Activated CD8-positive, alpha-beta memory T cell treated with anti-CD3 and anti-CD28 coated beads, Interleukin-2, amount 50 U/mL, for 1 hour (primary cell): Measurements from ENCODE around the gene KNOP1.

ENCODE experiments used
- DNase-seq: peaks from one replicate; pipeline ENCODE4 v3.0.0-alpha.2; 2020; ENCODE audit errors: extremely low read depth

Gene KNOP1

DNA sequence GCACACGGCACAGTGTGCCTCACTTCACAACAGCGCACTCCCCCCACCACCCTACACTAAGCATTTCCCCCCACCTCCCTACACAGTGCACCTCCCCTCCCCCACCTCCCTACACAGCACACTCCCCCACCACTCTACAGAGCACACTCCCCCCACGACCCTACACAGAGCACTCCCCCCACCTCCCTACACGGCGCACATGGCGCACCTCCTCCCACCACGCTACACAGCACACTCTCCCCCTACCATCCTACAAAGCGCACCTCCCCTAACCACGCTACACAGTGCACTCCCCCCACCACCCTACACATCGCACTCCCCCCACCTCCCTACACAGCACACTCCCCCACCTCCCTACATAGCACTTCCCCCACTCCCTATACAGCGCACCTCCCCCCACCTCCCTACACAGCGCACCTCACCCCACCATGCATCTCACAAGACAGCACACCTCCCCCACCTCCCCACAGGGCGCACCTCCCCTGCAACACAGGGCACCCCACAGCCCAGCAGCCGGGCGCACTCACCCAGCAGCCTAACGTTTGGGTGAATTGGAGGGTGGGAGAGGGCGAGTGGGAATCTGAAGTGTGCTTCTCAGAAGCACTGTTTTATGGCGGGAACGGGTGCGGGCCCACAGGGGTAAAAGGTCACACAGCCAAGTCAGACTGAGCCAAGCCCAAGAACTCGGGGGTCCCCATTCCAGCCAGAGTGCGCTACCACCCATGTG is 10.3 kb downstream of the KNOP1 start:
- no peak for DNase-seq

DNA sequence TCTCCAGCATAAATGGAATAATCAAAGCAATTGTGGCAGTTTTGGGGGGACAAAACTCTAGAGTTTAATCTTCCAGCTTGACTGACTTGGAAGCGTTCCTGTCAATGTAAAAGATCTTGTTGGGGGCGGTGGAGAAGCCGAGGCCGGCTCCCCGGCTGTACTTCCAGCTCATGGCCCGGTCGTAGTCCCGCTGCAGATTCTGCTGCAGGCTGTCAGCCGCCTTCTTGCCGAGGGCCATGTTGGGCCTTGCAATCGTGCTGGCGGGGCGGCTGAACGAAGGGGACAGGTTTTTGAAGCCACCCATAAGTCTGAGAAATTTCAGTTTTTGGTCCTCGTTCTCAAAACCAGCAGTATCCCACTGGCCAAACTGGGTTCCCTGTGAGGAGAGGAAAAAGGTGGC is 11.2 kb downstream of the KNOP1 start:
- DNase-seq, result no peak

DNA sequence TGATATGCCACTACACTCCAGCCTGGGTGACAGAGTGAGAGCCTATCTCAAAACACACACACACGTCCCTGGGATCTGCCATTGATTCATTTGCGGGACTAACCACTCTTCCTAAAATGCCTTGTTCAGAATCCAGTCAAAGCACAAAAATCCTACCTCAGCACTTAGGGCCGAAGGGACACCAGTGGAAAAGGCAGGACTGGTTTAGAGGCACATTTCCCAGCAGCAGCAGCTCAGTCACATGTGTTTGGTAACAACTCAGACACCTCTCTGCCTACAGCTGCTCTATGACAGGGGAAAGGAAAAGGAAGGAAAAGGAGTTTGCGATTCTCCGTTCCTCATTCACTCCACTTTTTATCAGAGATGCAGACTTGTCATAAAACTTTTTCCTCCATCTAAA is 12.2 kb downstream of the KNOP1 start:
- DNase-seq, result no peak

DNA sequence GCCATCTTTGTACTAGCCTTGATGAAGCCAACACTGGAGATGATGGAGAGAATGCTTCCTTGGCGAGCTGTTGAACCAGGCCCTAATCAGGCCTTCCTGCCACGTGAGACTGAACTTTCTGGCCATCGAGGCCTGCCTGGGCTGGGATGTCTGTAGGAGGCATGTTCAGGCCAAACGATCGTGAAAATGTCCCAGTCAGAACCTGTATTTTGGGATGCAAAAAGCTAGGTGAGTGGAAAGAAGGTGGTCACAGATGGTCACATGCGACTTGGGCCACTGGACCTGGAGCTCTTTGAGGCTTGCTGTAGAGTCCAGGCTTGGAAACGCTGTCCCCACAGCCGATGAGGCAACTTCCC is 12.9 kb downstream of the KNOP1 start:
- no peak for DNase-seq

DNA sequence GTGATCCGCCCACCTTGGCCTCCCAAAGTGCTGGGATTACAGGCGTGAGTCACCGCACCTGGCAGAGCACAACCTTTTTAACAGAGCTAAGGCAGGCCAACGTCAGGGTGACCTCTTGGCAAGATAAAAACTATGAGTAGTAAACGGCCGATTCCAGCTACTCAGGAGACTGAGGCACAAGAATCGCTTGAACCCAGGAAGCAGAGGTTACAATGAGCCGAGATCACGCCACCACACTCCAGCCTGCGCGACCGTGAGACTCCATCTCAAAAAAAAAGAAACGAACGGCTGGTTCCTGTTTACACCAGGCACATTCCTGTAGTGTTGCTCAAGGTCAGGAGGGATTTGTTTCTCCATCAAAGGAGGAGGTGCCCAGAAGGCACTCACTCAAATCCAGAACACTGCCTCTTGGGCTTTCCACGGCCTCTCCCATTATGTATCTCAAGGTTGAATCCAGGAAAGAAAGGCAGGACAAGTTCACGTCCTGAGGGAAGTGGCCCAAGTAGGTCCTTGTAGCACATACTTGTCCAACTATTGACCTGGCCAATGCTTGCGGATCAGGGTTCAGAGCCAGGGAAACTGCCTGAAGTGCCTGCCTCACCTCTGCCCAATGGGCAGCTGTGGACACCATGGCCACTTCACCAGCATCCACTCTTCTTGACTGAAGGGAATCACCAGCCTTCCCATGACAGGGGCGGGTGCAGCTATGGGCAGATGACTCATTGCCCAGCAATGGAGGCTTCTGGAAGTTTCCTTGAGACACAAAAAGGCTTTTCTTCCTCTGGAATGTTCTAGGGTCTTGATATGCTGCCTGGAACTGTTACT is 13.5 kb downstream of the KNOP1 start:
- DNase-seq, result no peak

DNA sequence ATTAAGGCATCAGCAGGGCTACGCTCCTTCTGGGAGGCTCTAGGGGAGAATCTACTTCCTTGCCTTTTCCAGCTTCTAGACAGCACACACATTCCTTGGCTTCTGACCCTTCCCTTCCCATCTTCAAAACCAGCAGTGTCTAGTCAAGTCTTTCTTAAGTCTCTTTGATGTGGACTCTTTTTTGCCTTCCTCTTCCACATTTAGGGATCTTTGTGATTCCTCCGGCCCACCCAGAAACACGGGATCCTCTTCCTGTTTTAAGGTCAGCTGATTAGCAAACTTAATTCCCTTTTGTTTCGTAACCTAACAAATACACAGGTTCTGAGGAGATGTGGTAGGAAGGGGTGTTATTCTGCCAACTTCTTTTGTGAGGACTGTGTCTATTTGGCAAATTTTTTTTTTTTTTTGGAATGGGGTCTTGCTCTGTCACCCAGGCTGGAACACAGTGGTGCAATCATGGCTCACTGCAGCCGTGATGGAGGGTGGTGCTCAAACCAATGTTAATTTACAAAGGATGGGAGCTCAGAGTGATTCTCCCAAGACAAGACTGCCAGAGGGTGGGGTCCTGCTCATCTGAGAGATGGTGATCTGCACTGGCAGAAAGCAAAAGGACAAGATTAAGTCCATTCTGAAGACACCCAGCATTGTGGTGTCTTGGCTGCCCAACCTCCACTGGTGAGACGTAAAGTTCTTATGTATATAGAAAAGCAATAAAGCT is 14.7 kb downstream of the KNOP1 start:
- no peak for DNase-seq

DNA sequence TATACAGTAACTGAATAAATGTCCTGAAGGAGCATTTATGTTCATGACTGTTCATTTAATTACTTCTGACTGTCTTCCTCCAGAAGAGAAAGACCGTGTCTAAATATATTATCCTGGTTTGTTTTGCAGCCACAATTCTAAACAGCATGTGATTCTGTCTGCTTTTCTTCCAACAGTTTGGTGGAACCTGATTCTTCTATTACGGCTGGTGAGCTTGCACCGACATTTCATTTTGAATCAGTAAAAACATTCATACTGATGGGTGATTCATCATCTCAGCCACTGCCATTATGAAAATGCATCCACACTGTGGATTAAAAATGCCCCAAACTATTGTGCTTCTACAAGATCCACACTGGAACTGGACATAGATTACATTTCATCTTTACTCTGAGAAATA is 16.9 kb downstream of the KNOP1 start:
- DNase-seq, result no peak

DNA sequence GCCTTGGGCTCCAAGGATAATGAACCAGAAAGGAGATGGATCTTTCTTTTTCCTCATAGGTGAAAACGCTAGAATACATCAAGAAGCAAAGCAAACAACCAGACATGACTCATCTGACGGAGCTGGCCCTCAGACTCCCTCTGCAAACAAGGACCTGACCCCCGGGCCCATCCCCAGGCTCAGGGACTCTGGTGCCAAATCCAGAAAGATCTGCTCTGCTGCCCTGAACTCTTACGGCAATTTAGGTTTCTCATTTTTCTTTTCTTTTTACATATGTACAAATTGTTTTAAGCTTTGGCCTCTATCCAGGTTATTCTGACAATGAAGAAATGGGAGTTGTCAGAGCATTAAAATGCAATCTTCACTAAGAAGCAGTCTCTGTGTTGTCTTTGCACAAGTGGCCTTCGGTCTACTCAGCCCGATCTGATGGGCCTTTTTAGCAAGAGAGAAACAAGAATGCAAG is 17.7 kb downstream of the KNOP1 start:
- no peak for DNase-seq

DNA sequence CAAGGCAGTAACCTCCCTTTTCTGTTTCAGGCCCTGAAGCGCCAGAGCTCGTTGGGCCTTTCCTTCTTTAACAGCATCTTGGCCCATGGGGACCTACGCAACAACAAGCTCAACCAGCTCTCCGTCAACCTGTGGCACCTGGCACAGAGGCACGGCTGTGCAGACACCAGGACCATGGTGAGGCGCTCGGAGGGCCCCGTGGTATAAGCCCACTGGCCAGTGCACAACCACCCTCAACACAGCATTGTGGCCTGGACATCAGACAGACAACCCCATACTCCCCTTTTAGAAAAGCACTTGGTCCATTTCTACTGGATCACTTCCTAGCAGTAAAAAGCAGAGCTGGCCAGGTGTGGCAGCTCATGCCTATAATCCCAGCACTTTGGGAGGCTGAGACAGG is 18.6 kb downstream of the KNOP1 start:
- DNase-seq, result no peak

DNA sequence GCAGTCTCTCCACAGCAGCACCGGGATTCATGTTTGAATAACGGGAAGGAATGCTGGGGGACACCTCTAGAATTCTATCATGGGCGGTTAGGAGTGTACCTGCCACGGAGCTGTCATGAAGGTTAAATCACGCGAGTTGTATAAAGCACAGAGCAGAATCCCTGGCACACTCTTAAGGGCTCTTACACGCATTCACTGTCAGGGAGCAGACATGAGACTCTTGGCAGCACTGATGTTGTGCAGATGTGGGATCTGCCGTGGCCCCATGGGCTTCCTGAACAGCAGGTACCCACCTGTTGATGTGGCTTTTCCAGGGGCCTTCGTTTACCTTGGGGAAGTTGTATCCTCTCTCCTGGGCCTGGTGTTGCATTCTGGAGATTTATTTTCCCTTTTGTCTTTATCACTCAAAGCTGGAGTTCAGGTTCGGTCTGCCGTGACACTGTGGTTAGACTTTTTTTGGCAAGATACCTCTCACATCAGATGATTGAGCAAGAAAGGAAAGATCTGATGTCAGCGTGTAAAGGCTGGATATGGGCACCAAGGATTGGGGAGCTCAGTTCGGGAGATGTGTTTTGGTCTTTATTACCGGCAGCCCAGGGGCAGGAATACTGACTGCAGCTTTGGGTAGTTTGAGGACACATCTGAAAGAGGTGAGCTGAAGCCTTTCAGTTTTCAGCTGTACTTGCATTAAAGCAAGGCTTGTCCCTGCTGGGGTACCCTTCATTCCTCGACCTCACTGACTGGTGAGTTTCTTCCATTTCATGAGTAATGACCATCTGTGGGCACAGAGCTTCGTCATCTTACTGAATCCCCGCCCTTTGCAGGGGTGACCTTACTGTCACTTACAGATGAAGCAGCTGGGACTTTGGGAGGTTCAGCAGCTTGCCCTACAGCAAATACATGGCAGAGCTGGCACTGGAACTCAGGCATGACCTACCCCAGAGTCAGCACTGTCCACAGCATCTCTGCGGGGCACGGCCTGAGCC is 19.3 kb downstream of the KNOP1 start:
- DNase-seq, result no peak

DNA sequence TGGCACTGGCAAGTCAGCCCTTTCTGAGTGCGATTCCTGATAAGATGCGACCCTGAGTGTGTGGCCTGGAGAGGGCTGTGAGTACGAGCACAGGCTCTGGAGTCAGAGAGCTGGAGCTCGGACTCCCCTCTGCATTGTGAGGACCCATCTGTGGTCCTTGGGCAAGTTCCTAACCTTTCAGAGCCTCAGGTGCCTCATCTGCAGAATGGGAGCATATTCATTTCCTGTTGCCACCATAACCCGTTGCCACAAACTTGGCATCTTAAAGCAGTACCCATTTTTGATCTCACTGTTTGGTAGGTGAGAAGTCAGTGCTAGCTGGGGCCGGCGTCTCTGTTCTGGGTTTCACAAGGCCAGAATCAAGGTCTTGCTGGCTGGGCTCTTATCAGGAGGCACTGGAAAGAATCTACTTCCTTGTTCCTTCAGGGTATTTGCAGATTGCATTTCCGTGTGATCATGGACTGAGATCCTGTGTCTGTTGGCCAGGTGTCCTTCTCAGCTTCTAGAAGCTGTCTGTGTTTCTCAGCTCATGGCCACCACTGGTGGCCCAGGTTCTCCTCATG is 20.2 kb downstream of the KNOP1 start:
- DNase-seq, result no peak

DNA sequence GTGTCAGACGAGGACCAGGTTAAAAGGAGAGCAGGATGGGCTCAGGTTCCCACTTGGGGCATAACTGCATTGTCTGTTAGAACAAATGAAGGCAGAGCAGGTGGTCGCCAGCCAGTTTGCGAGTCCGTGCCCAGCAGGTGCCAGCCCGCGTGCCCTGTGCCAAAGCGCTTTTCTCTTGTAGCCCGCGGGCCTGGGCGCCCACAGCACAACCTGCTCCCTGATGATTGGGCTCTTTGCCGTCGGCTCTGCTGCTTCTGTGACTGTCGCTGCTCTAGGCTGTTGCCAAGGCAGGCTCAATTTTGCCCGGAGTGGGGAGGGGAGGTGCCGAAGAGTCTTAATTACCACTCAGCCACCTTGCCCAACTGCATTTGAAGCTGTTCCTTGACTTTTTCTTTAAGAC is 21.1 kb downstream of the KNOP1 start:
- DNase-seq, result no peak

DNA sequence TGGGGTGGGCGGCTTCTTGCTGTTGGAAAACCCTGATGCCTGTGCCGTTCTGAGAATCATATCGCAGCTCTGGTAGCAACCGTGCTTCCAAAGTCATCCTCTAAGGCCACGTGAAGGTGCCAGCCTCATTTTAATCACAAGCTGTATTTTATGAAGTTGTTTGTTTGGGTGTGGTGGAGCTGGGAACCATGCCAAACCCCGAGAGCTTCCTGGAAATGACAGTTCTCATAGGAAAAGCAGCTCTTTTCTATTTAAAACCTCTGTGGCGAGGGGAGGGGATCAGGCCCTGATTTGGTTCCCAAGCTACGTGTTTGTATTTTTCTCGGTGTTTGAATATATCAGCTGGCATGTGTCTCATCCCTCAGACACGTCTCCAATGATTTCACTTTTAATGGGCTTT is 21.7 kb downstream of the KNOP1 start:
- DNase-seq, result no peak

DNA sequence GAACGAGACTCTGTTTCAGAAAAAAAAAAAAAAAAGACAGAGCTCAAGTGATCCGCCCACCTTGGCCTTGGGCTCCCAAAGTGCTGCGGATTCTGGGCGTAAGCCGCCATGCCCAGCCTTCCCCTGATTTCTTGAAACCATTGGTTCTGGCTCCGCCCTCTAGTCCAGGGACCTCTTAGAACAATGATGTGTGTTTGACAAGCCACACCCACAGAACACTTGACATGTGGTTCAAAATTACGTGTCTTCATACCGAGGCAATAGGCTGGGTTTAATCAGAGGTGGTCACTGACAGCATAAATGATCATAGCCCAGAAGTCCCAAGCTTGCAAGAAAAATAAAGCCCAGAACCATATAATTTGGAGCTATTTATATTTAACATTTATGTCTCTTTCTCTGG is 23.0 kb downstream of the KNOP1 start:
- DNase-seq, result no peak

DNA sequence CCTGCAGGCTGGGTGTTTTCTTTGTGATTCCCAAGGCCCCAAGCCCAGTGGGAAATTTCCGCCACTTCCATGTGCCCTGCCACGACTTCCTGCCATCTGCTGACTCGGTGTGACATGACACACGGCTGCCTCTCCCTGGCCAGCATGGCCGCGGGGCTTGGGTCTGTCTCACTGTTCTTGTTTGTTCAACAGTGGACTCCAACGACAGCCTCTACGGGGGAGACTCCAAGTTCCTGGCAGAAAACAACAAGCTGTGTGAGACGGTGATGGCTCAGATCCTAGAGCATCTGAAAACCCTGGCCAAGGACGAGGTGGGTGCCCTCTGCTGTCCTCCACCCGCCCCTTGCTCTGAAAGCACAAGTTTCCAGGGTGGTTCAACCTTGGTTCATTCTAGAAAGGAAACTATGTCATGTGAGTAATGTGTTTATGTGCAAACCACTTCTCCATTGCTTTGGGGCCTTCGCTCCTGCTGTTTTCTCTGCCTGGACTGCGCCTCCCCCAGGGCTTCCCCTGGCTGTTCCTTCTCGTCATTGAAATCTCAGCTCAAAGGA is 26.8 kb downstream of the KNOP1 start:
- no peak for DNase-seq

DNA sequence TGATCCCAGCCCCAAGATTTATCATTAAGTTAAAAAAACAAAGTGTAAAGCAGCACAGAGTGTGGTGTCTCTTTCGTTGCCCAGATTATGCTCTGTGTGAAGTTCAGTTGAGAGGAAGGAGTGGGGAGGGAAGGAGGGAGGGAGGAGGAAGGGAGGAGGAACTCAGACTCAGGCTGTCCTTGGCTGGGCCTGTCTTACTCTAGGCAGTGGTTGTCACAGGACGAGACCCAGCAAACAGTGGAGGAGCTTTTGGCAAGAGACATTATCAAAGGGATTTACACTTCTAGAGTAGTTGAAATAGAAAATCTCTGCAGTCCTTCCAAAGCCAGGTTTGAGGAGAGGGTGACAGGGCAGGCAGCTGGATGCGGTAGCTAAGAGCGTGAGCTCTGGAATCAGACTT is 27.8 kb downstream of the KNOP1 start:
- no peak for DNase-seq

DNA sequence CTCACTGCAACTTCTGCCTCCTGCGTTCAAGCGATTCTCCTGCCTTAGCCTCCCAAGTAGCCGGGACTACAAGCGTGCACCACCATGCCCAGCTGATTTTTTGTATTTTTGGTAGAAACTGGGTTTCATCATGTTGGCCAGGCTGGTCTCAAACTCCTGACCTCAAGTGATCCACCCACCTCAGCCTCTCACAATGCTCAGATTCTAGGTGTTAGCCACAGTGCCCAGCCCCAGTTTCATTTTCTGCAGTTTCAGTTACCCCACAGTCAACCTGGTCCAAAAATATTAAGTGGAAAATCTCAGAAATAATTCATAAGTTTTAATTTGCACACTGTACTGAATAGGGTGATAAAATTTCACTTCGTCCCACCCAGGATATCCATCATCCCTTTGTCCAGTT is 28.7 kb downstream of the KNOP1 start:
- DNase-seq, result no peak

DNA sequence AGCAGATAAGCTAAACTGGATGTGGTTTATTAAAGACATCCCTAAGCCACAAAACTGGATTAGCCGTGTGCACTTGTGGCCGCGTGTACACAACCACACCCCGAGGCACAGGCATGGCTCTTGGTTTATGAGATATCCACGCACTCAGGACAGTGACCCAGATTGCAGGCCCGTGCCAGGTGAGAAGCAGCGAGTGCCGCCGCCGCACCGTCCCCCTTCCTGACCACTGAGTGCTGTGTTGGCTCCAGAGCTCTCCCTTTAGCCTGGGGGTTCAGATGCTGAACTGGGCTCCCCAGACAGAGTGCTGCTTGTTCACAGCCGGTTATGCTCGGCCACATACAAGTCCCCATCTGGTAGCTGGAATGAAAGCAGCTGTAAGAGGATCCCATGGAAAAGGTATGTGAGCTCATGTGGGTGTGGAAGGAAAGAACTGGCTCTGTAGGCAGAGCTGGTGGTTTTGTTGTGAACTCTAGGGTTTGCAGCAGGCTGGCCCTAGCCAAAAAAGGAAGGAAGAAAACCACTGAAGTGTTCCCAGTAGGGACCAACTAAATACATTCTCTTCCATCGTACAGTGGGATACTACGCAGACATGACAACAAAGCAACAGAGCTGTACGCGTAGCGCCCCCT is 29.5 kb downstream of the KNOP1 start:
- no peak for DNase-seq

DNA sequence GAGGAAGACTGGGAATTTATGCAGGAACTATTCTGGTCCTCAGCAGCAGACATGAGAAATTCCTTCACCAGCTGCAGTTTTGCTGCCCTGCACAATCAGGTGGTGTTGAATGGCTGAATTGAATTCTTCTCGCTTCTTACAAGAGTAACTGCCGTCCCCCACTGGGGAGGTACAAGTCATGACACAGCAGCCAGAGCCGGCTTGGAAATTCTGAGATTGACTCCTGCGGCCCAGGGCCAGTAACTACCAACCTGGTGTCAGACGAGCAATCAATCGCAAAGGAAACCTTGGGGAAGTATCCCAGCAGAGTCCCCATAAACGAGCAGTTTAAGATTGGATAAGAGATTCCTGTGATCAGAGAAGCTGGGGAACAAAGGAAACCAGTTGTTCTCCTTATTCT is 30.7 kb downstream of the KNOP1 start:
- DNase-seq, result no peak

DNA sequence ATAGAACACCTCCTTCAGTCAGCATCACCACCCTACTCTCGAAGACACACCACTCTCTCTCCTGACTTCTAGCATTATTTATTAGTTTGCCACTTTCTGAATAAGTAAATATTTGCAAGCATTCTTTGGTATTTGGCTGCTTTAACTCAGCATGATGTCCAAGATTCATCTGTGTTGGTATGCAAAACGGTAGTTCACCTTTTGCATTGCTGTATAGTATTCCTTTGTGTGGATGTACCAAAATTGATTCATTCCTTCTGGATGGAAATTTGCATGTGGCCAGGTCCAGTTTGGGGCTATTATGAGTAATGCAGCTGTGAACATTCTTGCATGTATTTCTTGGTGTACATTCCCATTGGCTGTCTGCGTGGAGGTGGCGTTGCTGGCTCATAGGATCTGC is 32.9 kb downstream of the KNOP1 start:
- DNase-seq, result no peak
